Sigmoid colon (tissue), 7 donors: ENCODE measurements around the gene RNASE1. TPM values are rescaled to one million over a fixed set of nuclear protein-coding genes. Genes with fewer than 3 reads are reported as not detected.

Experiments used
- DNase-seq: peaks from one replicate; pipeline ENCODE4 v3.0.0-alpha.2; 2019
- H3K27ac ChIP-seq, 4 donors: fragments of 200-600 bp; sonication (generic); one replicate each; pipeline ENCODE4 v1.5.1; 2016 to 2019; ENCODE audit warnings: mild to moderate bottlenecking in 1 of 4
- H3K27me3 ChIP-seq, 3 donors: fragments of 200-600 bp; sonication (generic); one replicate each; pipeline ENCODE4 v1.5.1; 2019; ENCODE audit warnings: mild to moderate bottlenecking in 1 of 3
- H3K36me3 ChIP-seq, 4 donors: fragments of 200-600 bp; sonication (generic); one replicate each; pipeline ENCODE4 v1.5.1; 2016 to 2019
- H3K4me1 ChIP-seq, 4 donors: fragments of 200-600 bp; sonication (generic); one replicate each; pipeline ENCODE4 v1.5.1; 2017 to 2019
- H3K4me3 ChIP-seq, 4 donors: fragments of 200-600 bp; sonication (generic); one replicate each; pipeline ENCODE4 v1.5.1; 2017 to 2019; ENCODE audit warnings: mild to moderate bottlenecking in 2 of 4, moderate library complexity in 1 of 4
- H3K9me3 ChIP-seq, 4 donors: fragments of 200-600 bp in 3 of 4; sonication (generic) in 3 of 4; one replicate each; pipeline versions ENCODE4 v1.5.1 to v1.6.1; 2013 to 2019
- CTCF ChIP-seq, 4 experiments: fragments of 450-650 bp in 3 of 4; fragments of 200-600 bp in 1 of 4; IDR thresholded peaks; one replicate each; pipeline ENCODE4 v1.5.1; 2016 to 2019; ENCODE audit warnings: antibody characterized with exemption in 4 of 4, mild to moderate bottlenecking in 3 of 4, moderate library complexity in 2 of 4
- EP300 ChIP-seq, 4 donors: sonication (generic); formaldehyde crosslinking; IDR thresholded peaks; one replicate each; pipeline ENCODE4 v1.6.1; 2017; ENCODE audit warnings: antibody characterized with exemption in 4 of 4
- POLR2A ChIP-seq, 2 donors: fragments of 450-650 bp; IDR thresholded peaks; one replicate each; pipeline ENCODE4 v1.6.1; 2016; ENCODE audit warnings: antibody characterized with exemption in 2 of 2, mild to moderate bottlenecking in 2 of 2, moderate library complexity in 2 of 2
- POLR2AphosphoS5 ChIP-seq, 4 donors: sonication (generic); formaldehyde crosslinking; IDR thresholded peaks; one replicate each; pipeline ENCODE4 v1.6.1; 2017; ENCODE audit warnings: antibody characterized with exemption in 4 of 4
- WGBS, 2 donors: extraction: QIAGEN DNeasy Blood & Tissue Kit; methylation state at CpG; one replicate each; pipeline ENCODE4 v1.1.7; 2013; 5-methylcytosine and 5-hydroxymethylcytosine counted together
- intact Hi-C: fragments of 100-400 bp; cut with DNase I; formaldehyde crosslinking; loops from one replicate; pipeline ENCODE4 v1.15.1; 2023
- polyA plus RNA-seq, 3 donors: library from polyadenylated mRNA; stranded (reverse); fragments of 200-250 nt; gene quantifications; one replicate each; pipeline ENCODE4 v1.2.3, GENCODE V29; 2013
- total RNA-seq, 4 donors: library from RNA; depleted of rRNA; stranded (reverse); fragments of >200 nt; gene quantifications; one replicate each; pipeline ENCODE4 v1.1.0, GENCODE V29; 2016
- donor health status: healthy with polysubstance abuse.
- donor health status: Bipolar disorder and iron deficiency.
- donor health status: healthy.

The RNASE1 gene
- total and polyA plus RNA-seq, 7 donors, result 111 to 584 (median 361) TPM

DNA sequence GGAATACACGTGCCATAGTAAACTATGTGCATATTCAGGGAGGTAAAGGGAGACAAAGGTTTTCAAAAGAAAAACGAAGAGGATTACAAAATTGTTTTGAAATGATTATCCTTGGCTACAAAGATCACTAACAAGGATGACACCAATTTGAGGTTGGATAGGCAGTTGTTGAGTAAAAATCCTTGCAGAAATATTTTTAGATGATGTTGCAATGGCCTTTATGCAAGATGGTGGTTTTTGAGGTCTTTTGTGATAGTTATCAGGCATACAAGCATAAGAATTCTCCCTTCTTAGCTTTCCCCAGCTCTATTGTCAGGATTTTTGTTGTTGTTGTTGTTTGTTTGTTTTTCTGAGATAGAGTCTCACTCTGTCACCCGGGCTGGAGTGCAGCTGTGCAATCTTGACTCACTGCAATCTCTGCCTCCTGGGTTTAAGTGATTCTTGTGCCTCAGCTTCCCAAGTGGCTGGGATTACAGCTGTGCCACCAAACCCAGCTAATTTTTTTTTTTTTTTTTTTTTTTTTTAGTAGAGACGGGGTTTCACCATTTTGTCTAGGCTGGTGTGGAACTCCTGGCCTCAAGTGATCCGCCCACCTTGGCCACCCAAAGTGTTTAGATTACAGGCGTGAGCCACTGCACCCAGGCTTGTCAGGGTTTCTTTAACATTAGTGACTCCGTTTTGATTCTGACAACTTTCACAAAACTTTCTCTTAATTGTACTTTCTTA is 7.8 kb downstream of the RNASE1 start:
- intact Hi-C loops, result no loop called here
- H3K27me3 ChIP-seq, result no peaks in the 10 kb centered on the region
- H3K27ac ChIP-seq, result no peak overlapping the region
- H3K4me1 ChIP-seq, result peaks cover 0 to 11% (median 9%) of the 10 kb centered on the region in 4 donors
- H3K4me3 ChIP-seq, result no peak overlapping the region
- no peaks in the 10 kb centered on the region for H3K9me3 ChIP-seq
- no peak for TF ChIP-seq POLR2A (IDR thresholded peaks at IDR 0.05)
- no peak for TF ChIP-seq POLR2AphosphoS5 (IDR thresholded peaks at IDR 0.05)
- no peak for TF ChIP-seq CTCF (IDR thresholded peaks at IDR 0.05)
- no peak for TF ChIP-seq EP300 (IDR thresholded peaks at IDR 0.05)
- WGBS, 2 donors, result 80 to 82% methylated on average over 7 of the region's 7 CpGs
- no peak for DNase-seq
- H3K36me3 ChIP-seq, result no peaks in the 10 kb centered on the region

GRCh38 chr14:20792556-20792955 is 10.1 kb downstream of the RNASE1 start:
- no peak for TF ChIP-seq POLR2A (IDR thresholded peaks at IDR 0.05)
- no peak for TF ChIP-seq CTCF (IDR thresholded peaks at IDR 0.05)
- no peak for TF ChIP-seq POLR2AphosphoS5 (IDR thresholded peaks at IDR 0.05)
- TF ChIP-seq EP300 (IDR thresholded peaks at IDR 0.05), result no peak
- Histone ChIP-seq H3K36me3 (no peaks in the 10 kb centered on the region), H3K4me1 (no peaks in the 10 kb centered on the region), H3K4me3 (no peak overlapping the region), H3K27ac (no peak overlapping the region), H3K27me3 (no peaks in the 10 kb centered on the region), H3K9me3 (no peaks in the 10 kb centered on the region)
- intact Hi-C loops, result no loop called here
- 83 to 89% methylated on average over 4 of the region's 4 CpGs for WGBS, 2 donors
- DNase-seq, result no peak

- 74 to 87% methylated on average over 2 of the region's 2 CpGs for WGBS, 2 donors
- Histone ChIP-seq H3K4me3 (no peak overlapping the region), H3K27me3 (no peaks in the 10 kb centered on the region), H3K9me3 (no peaks in the 10 kb centered on the region), H3K36me3 (no peaks in the 10 kb centered on the region), H3K4me1 (no peaks in the 10 kb centered on the region), H3K27ac (no peak overlapping the region)
- TF ChIP-seq CTCF (IDR thresholded peaks at IDR 0.05) (no peak), EP300 (IDR thresholded peaks at IDR 0.05) (no peak), POLR2A (IDR thresholded peaks at IDR 0.05) (no peak), POLR2AphosphoS5 (IDR thresholded peaks at IDR 0.05) (no peak)
- intact Hi-C loops, result no loop called here
- no peak for DNase-seq
These were observed 11.0 kb downstream of the RNASE1 start for GRCh38 chr14:20791597-20791996.

DNA sequence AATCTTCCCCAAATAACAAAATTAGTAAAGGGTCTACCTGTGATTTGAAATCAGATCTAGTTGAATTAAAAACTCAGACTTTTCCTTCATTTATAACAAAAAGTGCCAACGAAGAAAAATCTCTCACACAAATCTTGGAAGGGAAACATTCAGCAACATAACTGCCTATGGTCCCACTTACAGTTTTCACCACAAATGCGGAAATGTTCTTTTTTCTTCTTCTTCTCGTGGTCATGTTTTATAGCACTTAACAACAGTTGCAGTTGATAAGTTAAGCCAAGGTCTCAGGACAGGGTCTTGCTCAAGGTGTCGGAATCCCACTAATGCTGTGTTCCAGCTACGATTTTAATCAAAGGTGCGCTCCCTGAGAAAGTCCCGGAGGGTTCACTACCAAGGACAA is 11.5 kb downstream of the RNASE1 start:
- DNase-seq, result no peak
- no peaks in the 10 kb centered on the region for H3K27me3 ChIP-seq
- H3K27ac ChIP-seq, result no peak overlapping the region
- intact Hi-C loops, result no loop called here
- no peaks in the 10 kb centered on the region for H3K9me3 ChIP-seq
- 52 to 81% methylated on average over 7 of the region's 7 CpGs for whole genome bisulfite sequencing, 2 donors
- no peak overlapping the region for H3K4me3 ChIP-seq
- H3K4me1 ChIP-seq, result no peaks in the 10 kb centered on the region
- no peaks in the 10 kb centered on the region for H3K36me3 ChIP-seq
- TF ChIP-seq POLR2A (IDR thresholded peaks at IDR 0.05) (no peak), CTCF (IDR thresholded peaks at IDR 0.05) (no peak), POLR2AphosphoS5 (IDR thresholded peaks at IDR 0.05) (no peak), EP300 (IDR thresholded peaks at IDR 0.05) (no peak)
